IMR-90 (cell line): ENCODE results near the gene SNTG2. TPM values are rescaled to one million over a fixed set of nuclear protein-coding genes. Genes with fewer than 3 reads are reported as not detected.

Source experiments
- ATAC-seq: fragments of 200-7000 bp; cut with Tn5 transposase; 2 replicates; pipeline ENCODE4 v1.9.1; 2020; ENCODE audit warnings: low read depth, mild to moderate bottlenecking, moderate library complexity
- BruUV-seq: library from RNA; stranded (reverse); fragments of 400-500 nt; replicated peaks from 2 replicates; lab custom pipeline; 2021; lab: Mats Ljungman, UMichigan
- CTCF ChIA-PET: fragments of 300-600 bp; formaldehyde crosslinking; extraction: SDS; loops from one replicate; lab custom pipeline; 2021; ENCODE audit warnings: antibody characterized with exemption; lab: Yijun Ruan, JAX
- POLR2A ChIA-PET: fragments of 300-600 bp; sonication (Branson Sonifier 250); formaldehyde crosslinking; loops from one replicate; lab custom pipeline; 2022; ENCODE audit warnings: antibody characterized with exemption; ENCODE audit not compliant: unreplicated experiment; lab: Charles Lee
- DNase-seq: peaks from one replicate; pipeline ENCODE4 v3.0.0; 2013
- H2AFZ ChIP-seq: replicated peaks from 2 replicates; pipeline ENCODE3; 2013; ENCODE audit warnings: low read length, mild to moderate bottlenecking; ENCODE audit not compliant: poor library complexity
- H2AK5ac ChIP-seq: 2 replicates; pipeline ENCODE4 v1.6.1; 2013; ENCODE audit warnings: low read depth, low read length, inconsistent platforms
- H2AK9ac ChIP-seq: replicated peaks from 2 replicates; pipeline ENCODE3; 2013; ENCODE audit warnings: mild to moderate bottlenecking, low read depth, low read length, moderate library complexity; ENCODE audit not compliant: poor library complexity
- H2BK120ac ChIP-seq: 2 replicates; pipeline ENCODE4 v1.6.1; 2013; ENCODE audit warnings: low read depth, low read length, inconsistent platforms
- H2BK15ac ChIP-seq: 3 replicates; pipeline ENCODE4 v1.6.1; 2013; ENCODE audit warnings: low read depth, low read length, inconsistent platforms
- H2BK20ac ChIP-seq: 2 replicates; pipeline ENCODE4 v1.6.1; 2013; ENCODE audit warnings: low read depth, mild to moderate bottlenecking, inconsistent platforms, low read length, moderate library complexity
- H2BK5ac ChIP-seq: 2 replicates; pipeline ENCODE4 v1.6.1; 2013; ENCODE audit warnings: mild to moderate bottlenecking, low read depth, low read length, inconsistent platforms; ENCODE audit not compliant: poor library complexity, severe bottlenecking
- H3K14ac ChIP-seq: replicated peaks from 2 replicates; pipeline ENCODE4 v1.6.1; 2013; ENCODE audit warnings: low read depth, low read length, inconsistent platforms
- H3K18ac ChIP-seq: 2 replicates; pipeline ENCODE4 v1.6.1; 2013; ENCODE audit warnings: low read depth, low read length, control low read depth
- H3K23ac ChIP-seq: 2 replicates; pipeline ENCODE4 v1.6.1; 2013; ENCODE audit warnings: low read depth, low read length, inconsistent platforms
- H3K27ac ChIP-seq: 2 replicates; pipeline ENCODE4 v1.5.1; 2013; ENCODE audit warnings: mild to moderate bottlenecking, control low read depth, low read length; ENCODE audit not compliant: insufficient read depth
- H3K27me3 ChIP-seq: 2 replicates; pipeline ENCODE4 v1.6.1; 2013; ENCODE audit warnings: low read length; ENCODE audit not compliant: control insufficient read depth, insufficient read depth
- H3K36me3 ChIP-seq: 2 replicates; pipeline ENCODE4 v1.6.1; 2013; ENCODE audit warnings: low read length, mixed read lengths; ENCODE audit not compliant: control insufficient read depth, insufficient read depth
- H3K4ac ChIP-seq: 2 replicates; pipeline ENCODE4 v1.6.1; 2013; ENCODE audit warnings: low read depth, low read length, inconsistent platforms
- H3K4me1 ChIP-seq: 2 replicates; pipeline ENCODE4 v1.6.1; 2013; ENCODE audit warnings: low read length, mixed read lengths; ENCODE audit not compliant: control insufficient read depth, insufficient read depth
- H3K4me2 ChIP-seq: 2 replicates; pipeline ENCODE4 v1.6.1; 2013; ENCODE audit warnings: low read depth, mild to moderate bottlenecking, control low read depth, low read length, moderate library complexity
- H3K4me3 ChIP-seq: 2 replicates; pipeline ENCODE4 v1.5.1; 2013; ENCODE audit warnings: low read depth, mild to moderate bottlenecking, control low read depth, low read length, moderate library complexity; ENCODE audit not compliant: insufficient read depth
- H3K56ac ChIP-seq: 2 replicates; pipeline ENCODE4 v1.6.1; 2013; ENCODE audit warnings: low read length, inconsistent platforms; ENCODE audit not compliant: insufficient read depth; ENCODE audit errors: extremely low read depth
- H3K79me1 ChIP-seq, 2 experiments: 2 replicates each; pipeline ENCODE4 v1.6.1; 2013; ENCODE audit warnings: low read length in 2 of 2, inconsistent platforms in 1 of 2, low read depth in 1 of 2
- H3K9ac ChIP-seq: 2 replicates; pipeline ENCODE4 v1.6.1; 2013; ENCODE audit warnings: low read depth, low read length, control low read depth
- H3K9me1 ChIP-seq: 2 replicates; pipeline ENCODE4 v1.6.1; 2013; ENCODE audit warnings: low read length, inconsistent platforms; ENCODE audit not compliant: insufficient read depth
- H3K9me3 ChIP-seq: 2 replicates; pipeline ENCODE4 v1.6.1; 2013; ENCODE audit warnings: low read length; ENCODE audit not compliant: control insufficient read depth, insufficient read depth
- H4K20me1 ChIP-seq: 2 replicates; pipeline ENCODE4 v1.6.1; 2013; ENCODE audit warnings: low read length, inconsistent platforms; ENCODE audit not compliant: insufficient read depth
- H4K5ac ChIP-seq: 2 replicates; pipeline ENCODE4 v1.6.1; 2013; ENCODE audit warnings: mild to moderate bottlenecking, low read depth, low read length, control low read depth
- H4K8ac ChIP-seq, 2 experiments: 2 replicates each; pipeline ENCODE4 v1.6.1; 2013; ENCODE audit warnings: low read depth in 2 of 2, low read length in 2 of 2, control low read depth in 1 of 2, inconsistent platforms in 1 of 2
- H4K91ac ChIP-seq: 2 replicates; pipeline ENCODE4 v1.6.1; 2013; ENCODE audit warnings: low read depth, low read length, inconsistent platforms; ENCODE audit not compliant: insufficient read depth
- BHLHE40 ChIP-seq: fragments of 150-350 bp; IDR thresholded peaks from 2 replicates; pipeline ENCODE4 v1.6.1; 2016; ENCODE audit warnings: mild to moderate bottlenecking, low read depth, low read length
- CEBPB ChIP-seq: IDR thresholded peaks from 2 replicates; pipeline ENCODE4 v1.6.1; 2012; ENCODE audit warnings: low read depth, low read length, improper control_type of control experiment
- CHD1 ChIP-seq: IDR thresholded peaks from 2 replicates; pipeline ENCODE4 v1.6.1; 2012; ENCODE audit warnings: low read depth, low read length, improper control_type of control experiment
- CTCF ChIP-seq: conservative IDR thresholded peaks from 2 replicates; pipeline ENCODE4 v1.5.1; 2012; ENCODE audit warnings: mild to moderate bottlenecking, low read depth, low read length, improper control_type of control experiment
- ELK1 ChIP-seq: fragments of 150-350 bp; IDR thresholded peaks from 2 replicates; pipeline ENCODE4 v1.6.1; 2016; ENCODE audit warnings: low read depth, mild to moderate bottlenecking, low read length, moderate library complexity, borderline replicate concordance
- FOS ChIP-seq: fragments of 150-350 bp; IDR thresholded peaks from 2 replicates; pipeline ENCODE4 v1.6.1; 2016; ENCODE audit warnings: low read depth, low read length
- MAFK ChIP-seq: IDR thresholded peaks from 2 replicates; pipeline ENCODE4 v1.6.1; 2012; ENCODE audit warnings: low read depth, low read length, improper control_type of control experiment
- MAZ ChIP-seq: IDR thresholded peaks from 2 replicates; pipeline ENCODE4 v1.6.1; 2012; ENCODE audit warnings: low read depth, mild to moderate bottlenecking, low read length, improper control_type of control experiment, moderate library complexity, borderline replicate concordance
- MXI1 ChIP-seq: IDR thresholded peaks from 2 replicates; pipeline ENCODE4 v1.6.1; 2012; ENCODE audit warnings: low read depth, mild to moderate bottlenecking, low read length, moderate library complexity, borderline replicate concordance
- NFE2L2 ChIP-seq: fragments of 150-350 bp; IDR thresholded peaks from 2 replicates; pipeline ENCODE4 v1.6.1; 2016; ENCODE audit warnings: low read depth, mild to moderate bottlenecking, low read length
- POLR2A ChIP-seq: IDR thresholded peaks from 2 replicates; pipeline ENCODE4 v1.6.1; 2012; ENCODE audit warnings: mild to moderate bottlenecking, low read depth, low read length
- RAD21 ChIP-seq: IDR thresholded peaks from 2 replicates; pipeline ENCODE4 v1.6.1; 2012; ENCODE audit warnings: low read length, improper control_type of control experiment
- RCOR1 ChIP-seq: IDR thresholded peaks from 2 replicates; pipeline ENCODE4 v1.6.1; 2012; ENCODE audit warnings: mild to moderate bottlenecking, low read length, improper control_type of control experiment; ENCODE audit not compliant: insufficient replicate concordance
- RFX5 ChIP-seq: IDR thresholded peaks from 2 replicates; pipeline ENCODE4 v1.8.0; 2012; ENCODE audit warnings: low read depth, mild to moderate bottlenecking, low read length, moderate library complexity
- SMC3 ChIP-seq: fragments of 150-350 bp; IDR thresholded peaks from 2 replicates; pipeline ENCODE4 v1.6.1; 2016; ENCODE audit warnings: low read depth, mild to moderate bottlenecking, antibody characterized with exemption, low read length, moderate library complexity
- USF2 ChIP-seq: fragments of 150-350 bp; IDR thresholded peaks from 2 replicates; pipeline ENCODE4 v1.6.1; 2017; ENCODE audit warnings: mild to moderate bottlenecking, antibody characterized with exemption, low read length, low read depth
- WGBS, 2 experiments: methylation state at CpG; one replicate each; pipeline versions ENCODE4 v1.1.5 to v1.1.7; 2013; ENCODE audit warnings: missing lambda C conversion rate in 2 of 2; ENCODE audit not compliant: insufficient read length in 1 of 2; ENCODE audit errors: extremely low coverage in 2 of 2; 5-methylcytosine and 5-hydroxymethylcytosine counted together
- dilution Hi-C: fragments of 300-500 bp; cut with HindIII; formaldehyde crosslinking; loops from one replicate; pipeline ENCODE4 v1.14.3; 2018; ENCODE audit warnings: low sequenced_read_pairs; ENCODE audit not compliant: unreplicated experiment
- in situ Hi-C: fragments of 300-500 bp; cut with MboI; formaldehyde crosslinking; loops from 3 replicates; pipeline ENCODE4 v1.14.3; 2019; ENCODE audit warnings: low sequenced_read_pairs, inconsistent platforms, mixed read lengths
- intact Hi-C: fragments of 100-400 bp; cut with micrococcal nuclease; formaldehyde crosslinking; loops from 2 replicates; pipeline ENCODE4 v1.10.0; 2022
- polyA plus RNA-seq, 3 experiments: library from polyadenylated mRNA; depleted of rRNA; stranded (reverse); fragments of >200 nt; gene quantifications; 2 replicates each; pipeline ENCODE4 v1.2.3, GENCODE V29; 2012; ENCODE audit warnings: low replicate concordance in 1 of 3
- total RNA-seq: library from RNA; depleted of rRNA; stranded (reverse); fragments of >200 nt; gene quantifications from 2 replicates; pipeline ENCODE4 v1.2.3, GENCODE V29; 2012

SNTG2 gene
- total and polyA plus RNA-seq, 2 of the 4 experiments (the other 2 are of a cell fraction): under 0.01 to 0.17 TPM

GRCh38 chr2:1393321-1393720, 442.7 kb downstream of the SNTG2 start:
- WGBS, 2 experiments: no CpG with 5 or more reads among the region's 2 CpGs
- CTCF ChIA-PET: no interaction called here

More at GRCh38 chr2:1393321-1393720, 442.7 kb downstream of the SNTG2 start:
- no peaks in the 10 kb centered on the region for H3K4me1 ChIP-seq
- no peak overlapping the region for H3K27ac ChIP-seq
- intact Hi-C loops (no loop called here), dilution Hi-C loops (no loop called here), in situ Hi-C loops (no loop called here)
- H3K79me1 ChIP-seq: no peaks in the 10 kb centered on the region
- BruUV-seq: no TSS peak
- H2BK20ac ChIP-seq: no peak overlapping the region
- no peak overlapping the region for H3K4ac ChIP-seq
- POLR2A ChIA-PET: no interaction called here
- no peak overlapping the region for H3K9ac ChIP-seq
- no peak overlapping the region for H3K4me3 ChIP-seq
- H2AK9ac ChIP-seq: no peak overlapping the region
- no peak overlapping the region for H2BK5ac ChIP-seq
- H4K5ac ChIP-seq: no peak overlapping the region
- no peak overlapping the region for H4K91ac ChIP-seq
- TF ChIP-seq RCOR1 (no peak), FOS (no peak), NFE2L2 (no peak), CEBPB (no peak), CTCF (no peak), RAD21 (no peak), CHD1 (no peak), USF2 (no peak), MAZ (no peak), SMC3 (no peak), MAFK (no peak), RFX5 (no peak), POLR2A (no peak), MXI1 (no peak), BHLHE40 (no peak), ELK1 (no peak)
- H2AFZ ChIP-seq: no peak overlapping the region
- ATAC-seq (no peak), DNase-seq (no peak)
- H3K4me2 ChIP-seq: no peak overlapping the region
- H2BK15ac ChIP-seq: no peak overlapping the region
- H3K56ac ChIP-seq: no peak overlapping the region
- H3K23ac ChIP-seq: no peak overlapping the region
- no peak overlapping the region for H2AK5ac ChIP-seq
- H2BK120ac ChIP-seq: no peak overlapping the region
- H4K20me1 ChIP-seq: no peaks in the 10 kb centered on the region
- no peak overlapping the region for H3K18ac ChIP-seq
- no peak overlapping the region for H3K14ac ChIP-seq
- H3K9me1 ChIP-seq: no peaks in the 10 kb centered on the region
- H3K27me3 ChIP-seq: no peaks in the 10 kb centered on the region
- H3K9me3 ChIP-seq: peaks cover 16% of the 10 kb centered on the region
- no peak overlapping the region for H4K8ac ChIP-seq
- H3K36me3 ChIP-seq: no peaks in the 10 kb centered on the region
